GM21526 (cell line): ENCODE results near the gene ZFP62.

Experiments used
- ATAC-seq: cut with Tn5 transposase; IDR thresholded peaks from one replicate; pipeline ENCODE4 v1.9.1; 2021; ENCODE audit warnings: moderate library complexity; ENCODE audit not compliant: unreplicated experiment, low FRiP score

ZFP62 gene

DNA sequence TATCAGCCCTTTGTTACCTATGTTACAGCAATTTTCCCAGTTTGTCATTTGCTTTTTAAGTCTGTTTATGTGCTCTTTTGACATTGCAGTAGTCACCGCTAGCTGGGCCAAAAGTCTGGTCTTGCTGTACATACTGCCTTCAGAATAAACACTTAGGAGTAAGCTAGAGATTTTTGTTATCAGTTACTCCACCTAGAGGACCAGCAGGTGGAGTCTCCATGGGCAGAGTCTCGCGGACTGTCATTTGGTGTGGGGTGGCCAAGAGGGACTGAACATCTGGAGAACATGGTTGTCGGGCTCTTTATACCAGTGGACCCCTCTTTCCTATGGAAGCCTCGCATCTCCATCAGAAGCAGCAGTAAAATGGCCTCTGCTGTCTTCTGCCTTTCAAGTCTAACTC lies 47.7 kb downstream of the ZFP62 start:
- no peak for ATAC-seq

DNA sequence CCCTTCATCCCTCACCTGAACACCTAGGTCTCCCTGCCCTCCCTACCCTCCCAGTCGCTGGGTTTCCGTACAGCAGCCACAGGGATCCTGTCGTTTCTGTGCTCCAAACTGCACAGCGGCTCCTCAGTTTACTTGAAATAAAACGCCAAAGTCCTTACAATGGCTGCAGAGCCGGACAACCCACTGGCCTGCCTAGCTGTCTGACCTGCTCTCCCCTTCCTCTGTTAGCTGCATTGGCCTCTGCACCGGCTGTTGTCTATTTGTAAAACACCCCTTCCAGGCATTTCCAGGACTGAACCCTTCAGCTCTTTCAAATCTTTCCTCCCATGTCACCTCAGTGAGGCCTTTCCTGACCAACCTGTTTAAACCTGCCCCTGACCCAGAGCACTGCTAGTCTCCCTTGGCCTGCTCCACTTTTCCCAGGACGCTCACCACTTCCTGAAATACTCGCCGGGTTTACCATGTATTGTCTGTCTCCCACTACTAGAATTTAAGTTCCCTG lies 49.4 kb downstream of the ZFP62 start:
- no peak for ATAC-seq

DNA sequence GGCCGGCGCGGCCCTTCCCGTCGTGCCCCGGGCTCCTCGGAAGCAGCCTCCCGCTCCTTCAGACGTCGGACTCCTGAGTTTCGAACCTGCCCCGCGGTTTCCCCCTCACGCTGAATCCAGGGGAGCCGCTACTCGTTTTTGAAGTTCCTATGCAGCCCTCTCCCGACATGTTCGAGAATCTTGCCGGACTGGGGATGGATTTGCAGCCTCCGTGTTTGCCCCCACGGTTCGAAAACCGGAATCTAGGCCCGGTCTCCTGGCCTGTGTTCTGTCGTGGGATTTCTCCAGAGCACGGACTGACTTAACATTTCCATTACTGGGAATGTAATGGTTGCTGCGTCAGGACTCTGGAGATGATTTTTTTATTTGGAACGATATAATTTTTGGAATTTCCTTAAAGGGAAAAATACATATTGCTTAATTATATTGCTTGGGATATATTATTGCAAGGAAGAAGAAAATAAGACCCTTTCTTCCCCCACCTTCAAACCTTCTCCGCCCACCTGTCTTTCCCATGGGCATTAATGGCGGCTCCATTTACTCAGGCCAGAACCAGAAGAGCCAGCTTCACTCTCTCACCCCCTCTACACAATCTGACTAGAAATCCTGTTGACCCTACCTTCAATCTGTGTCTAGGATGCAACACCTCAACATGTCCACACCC lies 50.0 kb downstream of the ZFP62 start:
- no peak for ATAC-seq

DNA sequence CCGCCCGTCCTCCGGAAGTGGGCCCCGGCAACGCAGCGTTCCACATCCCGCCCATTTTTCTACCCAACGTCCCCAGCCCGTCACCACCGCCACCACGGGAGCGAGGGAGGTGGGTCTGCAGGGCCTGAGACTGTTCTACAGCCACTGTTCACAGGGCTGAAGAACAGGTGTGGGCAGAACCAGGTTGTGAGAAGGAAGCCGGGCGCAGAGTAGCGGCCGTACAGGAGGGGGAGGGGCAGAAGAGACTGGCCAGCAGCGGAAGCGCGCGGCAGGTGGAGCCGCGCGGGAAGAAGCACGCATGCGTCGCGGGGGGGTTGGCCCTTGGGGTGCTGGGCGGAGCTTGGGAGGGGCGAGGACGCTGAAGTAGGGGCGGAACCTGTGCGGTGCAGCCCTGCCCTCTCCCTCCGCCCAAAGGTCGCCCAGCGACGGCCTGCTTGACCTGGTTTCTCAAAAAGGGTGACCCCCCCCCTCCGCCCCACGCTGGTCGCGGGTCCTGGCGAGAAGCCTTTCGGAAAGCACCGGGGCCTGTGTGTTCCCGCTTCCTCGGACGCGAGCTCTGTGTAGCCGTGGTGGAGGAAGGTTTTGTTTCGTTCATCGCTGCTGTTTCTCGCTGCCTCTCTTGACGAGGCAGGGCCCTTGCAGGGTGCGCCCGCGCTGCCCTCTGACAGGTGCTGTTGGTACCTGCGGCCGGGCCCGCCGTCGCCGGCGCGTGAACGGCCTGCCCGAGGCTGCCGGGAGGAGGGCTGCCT lies 50.7 kb downstream of the ZFP62 start:
- peak; percentile 61 for ATAC-seq

DNA sequence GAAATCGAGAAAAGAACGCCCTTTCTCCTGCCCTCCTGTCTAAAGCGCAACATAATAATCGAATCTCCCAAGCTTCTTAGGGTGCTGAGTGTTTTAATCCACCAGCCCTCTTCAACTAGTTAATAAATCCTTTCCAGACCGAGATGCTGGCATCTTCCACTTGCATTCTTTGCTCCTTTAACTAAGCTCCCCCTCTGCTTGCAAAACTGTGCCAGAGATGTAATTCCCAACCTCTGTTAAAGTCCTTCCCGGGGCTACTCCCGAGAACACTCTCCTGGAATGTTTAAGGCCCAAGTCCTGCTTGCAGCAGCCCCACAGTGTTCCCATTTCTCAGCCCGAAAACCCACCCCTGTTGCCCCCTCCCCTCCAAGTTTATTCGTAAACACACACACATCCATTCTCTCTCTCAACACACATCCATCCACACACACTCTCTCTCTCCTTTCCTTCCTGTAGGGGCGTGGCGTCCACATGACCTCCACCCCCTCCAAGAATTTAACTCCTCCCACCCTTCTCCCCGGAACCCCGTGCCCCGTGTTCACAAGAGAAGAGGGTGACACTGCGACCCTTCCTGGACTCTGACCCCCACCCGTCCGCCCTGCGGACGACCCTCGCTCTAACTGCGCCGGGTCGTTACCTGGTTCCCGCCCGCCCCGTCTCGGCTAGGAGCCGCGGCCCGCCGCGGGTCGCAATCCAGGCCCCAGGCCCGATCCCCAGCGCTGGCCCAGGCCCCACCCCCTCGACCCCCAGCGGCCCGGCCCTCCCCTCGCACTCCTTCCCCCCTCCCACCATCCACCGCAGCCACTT lies 51.5 kb downstream of the ZFP62 start:
- peak; percentile 57 for ATAC-seq

DNA sequence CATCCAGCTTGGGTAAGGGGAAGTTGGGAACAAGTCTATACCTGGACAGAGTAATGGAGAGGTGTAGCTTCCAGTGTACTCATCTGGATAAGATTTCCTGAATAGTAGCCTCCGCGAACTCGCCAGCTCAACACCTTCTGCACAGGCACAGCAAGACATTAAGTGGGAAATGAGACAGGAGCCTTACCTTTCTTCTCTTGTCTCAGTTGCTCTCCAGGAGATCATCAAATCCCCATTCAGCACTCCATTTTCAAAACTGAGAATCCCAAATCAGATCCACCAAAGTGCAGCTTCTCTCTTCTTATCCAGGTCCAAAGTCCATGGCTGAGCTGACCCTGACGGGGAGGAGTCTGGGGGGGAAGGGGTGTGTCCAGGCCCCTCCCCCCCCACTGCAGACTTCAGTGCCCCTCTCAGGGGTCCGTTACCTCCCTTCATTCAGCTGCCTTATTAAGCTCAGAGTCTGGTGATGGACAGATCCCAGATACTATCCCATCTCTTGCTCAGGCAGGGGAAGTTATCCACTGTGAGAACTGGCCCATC lies 52.5 kb downstream of the ZFP62 start:
- no peak for ATAC-seq

DNA sequence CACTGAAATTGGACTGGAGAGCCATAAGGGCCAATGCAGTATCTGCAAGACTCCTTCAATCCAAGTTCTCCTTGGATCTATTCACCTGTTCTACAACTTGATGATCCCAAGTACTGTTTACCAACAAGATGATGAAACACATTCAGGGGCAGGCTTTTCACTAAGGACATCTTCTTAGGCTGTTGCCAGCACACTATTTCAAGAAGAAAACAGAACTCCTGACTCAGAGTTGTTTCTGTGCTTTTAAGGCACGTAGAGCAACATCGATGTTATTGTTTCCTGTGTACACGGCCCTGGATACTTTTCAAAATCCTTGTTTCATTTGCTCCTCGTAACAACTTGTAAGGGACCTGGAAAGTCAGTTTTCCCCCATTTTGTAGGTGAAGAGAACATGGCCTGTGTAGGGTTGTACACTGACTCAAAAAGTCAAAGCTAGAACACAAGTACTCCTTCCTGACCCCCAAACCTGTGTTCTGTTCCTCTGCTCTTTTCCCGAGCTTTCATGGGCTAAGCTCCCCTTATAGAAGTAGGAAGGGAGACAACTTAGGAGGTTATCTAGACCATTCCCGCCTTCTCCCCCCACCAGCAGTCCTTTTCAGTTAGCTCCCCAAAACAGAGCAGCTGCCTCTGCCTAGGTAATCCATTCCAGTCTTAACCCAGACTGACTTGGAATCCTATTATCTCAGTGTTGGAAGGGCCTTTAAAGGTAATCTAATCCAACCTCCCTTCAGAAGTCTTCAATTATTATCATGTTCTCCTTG lies 53.2 kb downstream of the ZFP62 start:
- no peak for ATAC-seq

DNA sequence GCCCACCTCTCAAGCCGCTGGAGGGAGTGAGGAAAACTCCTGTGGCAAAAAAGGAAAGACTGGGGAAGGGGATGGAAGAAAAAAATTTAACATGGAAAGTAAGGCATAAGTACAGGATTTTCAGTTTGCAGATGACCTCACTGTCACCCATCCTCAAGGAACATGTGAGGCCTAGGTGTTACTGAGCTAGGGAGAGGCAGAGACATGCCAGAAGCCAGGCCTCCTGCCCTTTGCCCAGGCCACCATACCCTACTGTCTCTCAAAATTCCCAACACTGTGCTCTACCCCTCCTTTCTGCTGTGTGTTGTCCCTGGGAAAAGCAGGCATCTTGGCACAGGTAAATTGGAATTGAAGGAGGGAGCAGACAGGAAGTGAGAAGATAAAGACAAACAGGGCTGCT lies 54.0 kb downstream of the ZFP62 start:
- ATAC-seq: no peak

DNA sequence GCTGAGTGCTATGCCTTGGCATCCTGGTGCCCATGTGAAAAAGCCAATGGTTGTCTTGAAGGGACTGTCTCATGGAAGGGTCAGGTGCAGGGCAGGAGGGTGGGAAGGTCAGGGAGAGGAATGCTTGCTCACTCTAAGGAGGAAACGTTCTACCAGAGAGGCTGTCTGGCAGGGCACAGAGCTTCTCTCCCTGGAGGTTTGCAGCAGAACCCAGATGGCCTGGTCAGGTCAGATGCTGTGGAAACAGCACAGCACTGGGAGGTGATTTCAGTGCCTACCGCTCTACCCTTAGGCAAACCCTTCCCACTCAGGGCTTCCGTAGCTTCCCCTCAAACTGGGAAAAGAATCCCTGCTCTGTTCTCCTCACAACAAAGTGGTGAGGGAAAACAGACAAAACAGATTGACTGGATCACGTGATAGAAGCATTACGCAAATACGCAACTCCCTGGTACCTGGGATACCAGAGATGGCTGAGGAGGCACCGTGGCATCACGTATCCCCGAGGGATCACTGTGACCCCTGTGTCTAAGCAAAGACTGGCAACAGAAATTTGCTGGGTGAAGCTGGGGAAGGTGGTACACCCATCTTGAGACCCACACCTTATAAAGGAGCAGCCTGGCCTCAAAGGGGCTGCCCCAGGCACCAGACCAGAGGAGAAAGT lies 54.6 kb downstream of the ZFP62 start:
- ATAC-seq: no peak

DNA sequence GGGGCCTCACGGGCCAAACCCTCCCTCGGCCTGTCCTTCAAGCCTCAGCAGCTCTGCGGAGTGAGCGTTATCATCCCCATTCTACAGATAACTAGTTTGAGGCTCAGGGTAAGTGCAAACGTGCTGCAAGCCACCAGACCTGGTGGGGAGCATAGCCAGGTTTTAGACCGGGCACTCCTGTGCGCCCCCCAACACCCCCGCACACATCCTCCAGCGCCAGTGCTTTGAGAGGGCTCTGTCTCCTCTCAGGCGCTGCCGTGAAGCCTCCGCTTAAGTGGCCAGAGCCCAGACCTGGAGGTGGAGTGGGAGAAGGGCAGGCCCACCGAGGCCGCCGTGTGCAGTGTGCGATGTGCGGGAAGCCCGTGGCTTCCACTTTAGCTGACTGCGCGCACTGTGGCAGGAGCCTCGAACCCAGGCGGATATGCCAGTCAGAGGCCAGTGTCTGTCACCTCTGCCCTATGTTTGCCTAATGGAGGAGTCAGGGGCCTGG lies 56.9 kb downstream of the ZFP62 start:
- ATAC-seq: peak; percentile 3

DNA sequence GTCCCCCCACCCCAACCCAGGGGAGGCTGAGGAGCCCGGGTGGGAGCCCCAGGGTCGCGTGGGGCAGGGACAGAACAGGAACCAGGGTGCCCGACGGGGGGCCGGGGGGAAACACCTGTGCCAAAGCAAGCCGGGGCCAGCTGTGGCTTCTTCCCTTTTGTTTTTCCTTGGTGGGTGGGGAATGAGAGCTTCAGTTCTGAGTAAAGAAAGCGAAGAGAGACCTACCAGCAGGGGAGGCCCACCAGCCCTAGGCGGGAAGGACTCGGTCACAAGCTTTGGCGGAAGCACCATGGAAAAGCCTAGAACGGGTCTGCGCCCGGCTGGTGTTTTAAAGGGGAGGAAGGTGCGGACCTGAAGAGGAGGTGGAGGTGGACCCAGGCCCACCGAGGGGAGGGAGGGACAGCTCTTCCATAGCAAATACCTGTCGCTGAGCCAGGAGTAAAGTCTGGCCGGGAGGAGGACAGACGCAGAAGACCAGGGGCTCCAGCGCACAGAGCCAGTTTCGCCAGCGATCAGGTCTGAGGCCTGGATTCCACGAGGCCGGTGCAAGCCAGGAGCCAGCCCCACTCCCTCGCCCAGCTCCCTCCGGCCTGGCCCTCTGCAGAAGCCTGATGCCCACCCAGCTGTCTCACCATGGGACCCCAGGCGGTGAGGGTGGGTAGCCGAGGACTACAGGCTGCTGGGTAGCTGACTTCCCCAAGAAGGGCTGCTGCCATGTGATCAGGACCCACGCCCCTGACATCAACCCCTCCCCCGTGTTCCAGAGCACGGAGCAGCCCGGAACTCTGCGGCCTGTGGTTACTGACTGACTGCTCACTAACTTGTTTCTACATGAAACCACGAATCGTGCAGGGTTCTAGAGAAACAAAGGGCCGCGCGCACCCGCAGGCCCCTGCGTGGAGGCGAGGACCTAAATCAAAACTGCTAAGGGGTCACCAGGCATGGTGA lies 57.6 kb downstream of the ZFP62 start:
- peak; percentile 54 for ATAC-seq

DNA sequence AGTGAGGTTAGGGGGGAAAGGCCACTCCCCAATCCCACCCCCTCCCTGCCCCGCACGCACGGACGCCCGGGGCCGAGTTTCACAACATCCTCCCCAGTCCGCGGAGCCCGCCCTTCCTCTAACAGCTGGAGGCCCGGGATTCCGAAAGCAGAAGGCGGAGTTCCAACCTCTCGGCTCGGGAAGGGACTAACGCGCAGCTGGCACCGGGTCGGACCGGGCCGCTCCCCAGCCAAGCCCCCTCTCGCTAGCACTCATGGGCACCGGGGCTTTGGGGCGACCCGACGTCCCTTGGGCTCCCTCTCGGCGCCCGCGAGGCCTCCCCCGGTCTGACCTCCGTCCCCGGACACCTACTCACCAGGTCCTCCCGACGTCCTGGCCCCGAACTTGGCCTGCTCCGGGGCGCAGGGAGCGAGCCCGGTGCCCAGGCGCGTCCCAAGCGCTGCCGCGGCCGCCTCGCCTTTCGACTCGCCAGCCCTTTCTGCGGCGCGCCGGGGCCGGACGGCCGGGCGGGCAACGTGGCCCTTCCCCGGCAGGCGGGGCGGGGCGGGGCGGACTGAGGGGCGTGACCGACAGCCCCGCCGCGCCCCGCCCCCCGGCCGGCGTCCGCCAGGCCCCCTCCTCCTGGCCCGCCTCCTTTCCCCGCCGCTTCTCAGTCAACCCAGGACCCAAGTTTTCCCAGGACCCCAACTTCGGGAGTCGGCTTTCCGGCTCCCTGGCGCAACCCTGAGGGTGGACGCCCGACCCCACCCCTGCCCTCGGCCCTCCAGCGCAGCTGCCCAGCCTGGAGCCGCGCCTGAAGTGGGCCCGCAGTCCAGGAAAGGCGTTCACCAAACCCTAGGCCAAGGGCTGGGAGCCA lies 58.5 kb downstream of the ZFP62 start, which contains the start of gene MGAT1:
Gene MGAT1 (minus strand): TSS at position 482 of the 856 bp plus-strand sequence. CDS start 9,835 bp downstream, outside the sequence.
- ATAC-seq: peak; percentile 29

DNA sequence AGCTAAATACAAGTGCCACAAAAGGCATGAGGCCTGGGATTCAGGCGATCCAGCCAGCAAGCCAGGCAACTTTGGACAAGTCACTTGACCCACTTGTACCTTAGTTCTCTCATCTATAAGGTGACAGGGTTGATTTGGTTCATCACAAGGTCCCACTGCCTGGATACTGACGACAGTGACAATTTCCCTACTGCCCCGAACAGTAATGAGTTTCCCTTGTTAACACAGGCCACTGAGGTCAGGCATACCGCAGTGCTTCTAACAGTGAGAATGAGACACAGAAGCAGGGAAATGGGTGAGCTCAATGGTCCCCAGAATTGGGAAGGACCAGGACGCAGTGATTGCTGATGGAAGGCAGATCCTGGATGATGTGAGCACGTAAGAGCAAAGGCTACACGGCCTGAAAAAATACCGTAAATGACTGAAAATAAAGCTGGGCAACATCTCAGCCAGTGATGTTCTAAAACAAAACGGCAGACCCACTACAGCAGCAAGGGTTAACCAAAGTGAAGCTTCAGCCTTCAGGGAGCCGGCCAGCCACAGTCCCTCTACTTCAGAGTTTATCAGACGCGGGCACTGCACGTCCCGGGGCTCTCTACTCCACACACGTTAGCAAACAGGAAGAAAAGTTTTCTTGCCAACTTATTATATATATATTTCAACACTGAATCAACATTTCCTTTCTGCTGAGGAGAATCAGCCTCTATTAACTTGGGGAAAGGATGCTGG lies 59.3 kb downstream of the ZFP62 start:
- ATAC-seq: no peak

DNA sequence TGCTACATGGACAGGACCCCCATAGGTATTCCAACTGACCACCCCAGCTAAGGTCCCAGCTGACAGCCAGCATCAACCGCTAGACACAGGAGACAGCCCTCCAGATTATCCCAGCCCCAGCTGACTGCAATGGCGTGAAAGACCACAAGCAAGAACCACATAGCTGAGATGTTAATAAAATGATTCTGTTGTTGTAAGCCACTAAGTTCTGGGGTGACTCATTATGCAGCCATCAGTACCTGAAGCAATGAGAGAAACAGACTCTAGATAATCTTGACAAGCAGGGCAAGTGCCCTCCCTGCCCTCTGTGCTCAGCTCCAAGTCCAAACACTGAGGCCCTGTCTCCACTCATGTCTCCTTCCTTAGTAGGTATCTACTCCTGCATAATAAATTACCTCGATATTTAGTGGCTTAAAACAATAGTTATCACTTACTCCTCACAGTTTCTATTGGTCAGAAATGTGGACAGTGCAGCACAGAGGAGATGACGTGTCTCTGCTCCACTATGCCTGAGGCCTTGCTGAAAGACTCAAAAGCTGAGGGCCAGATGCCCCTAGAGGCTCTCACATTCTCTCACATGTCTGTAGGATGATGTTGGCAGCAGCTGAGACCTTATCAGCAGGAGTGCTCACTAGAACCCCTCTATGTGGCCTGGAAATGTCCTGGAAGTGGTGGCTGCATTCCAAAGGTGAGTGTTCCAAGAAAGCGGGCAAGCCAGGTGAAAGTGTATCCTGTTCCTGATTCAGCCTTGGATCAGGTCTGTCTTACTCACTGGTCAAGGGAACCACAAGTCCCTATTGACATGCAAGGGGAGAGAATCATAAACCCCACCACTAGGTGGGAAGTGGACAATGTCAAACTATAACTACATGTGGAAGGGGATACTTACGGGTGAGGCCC lies 60.9 kb downstream of the ZFP62 start:
- ATAC-seq: no peak

DNA sequence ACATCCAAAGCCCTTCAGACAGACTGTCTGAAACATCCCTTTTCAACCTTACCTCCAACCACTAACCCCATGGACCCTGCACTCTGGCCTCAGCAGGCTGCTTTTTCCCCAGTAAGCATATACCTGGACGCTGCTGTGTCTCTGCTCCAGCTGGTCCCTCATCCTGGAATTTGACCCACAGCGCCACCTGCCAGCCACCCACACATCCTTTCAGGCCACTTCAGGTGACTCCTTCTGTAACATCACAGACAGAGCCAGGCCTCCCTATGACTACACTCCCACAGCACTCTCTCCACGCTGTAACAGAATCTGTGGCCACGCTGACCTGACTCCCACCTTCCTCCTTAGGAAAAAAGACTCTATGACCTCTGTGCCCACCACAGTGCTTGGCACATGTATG lies 61.9 kb downstream of the ZFP62 start:
- ATAC-seq: no peak

DNA sequence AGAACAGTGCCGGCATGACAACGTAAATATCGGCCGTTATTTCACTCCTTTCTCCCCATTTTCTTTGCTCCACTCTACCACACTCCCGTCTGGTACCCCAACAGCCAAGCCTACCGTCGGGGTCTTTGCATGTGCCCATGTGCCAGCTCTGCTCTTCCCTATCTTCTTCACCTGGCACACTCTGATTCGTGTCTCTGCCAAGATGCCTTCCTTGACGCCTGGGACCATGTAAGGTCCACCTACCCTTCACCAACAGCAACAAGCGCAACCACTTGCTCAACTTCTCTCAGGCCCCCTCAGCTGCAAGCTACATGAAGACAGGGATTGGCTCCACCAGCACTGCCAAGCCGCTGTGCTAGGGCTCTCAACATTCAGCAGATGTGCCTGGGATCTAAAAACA lies 62.9 kb downstream of the ZFP62 start:
- ATAC-seq: no peak
